ENCODE data around the gene SLC38A8.

DNA sequence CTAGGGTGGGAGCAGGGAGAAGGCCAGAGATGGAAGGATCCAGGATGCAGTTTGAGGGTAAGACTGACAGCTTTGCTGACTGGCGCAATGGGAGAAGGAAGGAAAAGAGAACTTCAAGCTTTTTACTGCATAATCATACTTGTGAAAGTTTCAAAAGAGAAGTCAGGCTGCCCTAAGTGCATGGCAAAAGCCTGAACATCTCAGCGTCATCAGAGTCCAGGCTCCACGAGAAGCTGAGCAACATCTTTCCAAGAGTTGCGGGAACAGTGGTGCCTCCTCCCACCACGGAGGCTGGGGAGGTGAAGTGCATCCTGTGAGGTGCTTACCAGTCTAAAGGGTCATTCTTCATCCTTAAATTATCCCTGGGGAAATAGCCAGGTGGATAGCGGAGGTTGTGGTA lies 26.9 kb upstream of the SLC38A8 start:
- TF ChIP-seq CTCF (IDR thresholded peaks at IDR 0.05; ENCODE audit: low read depth, low read length) = no peak
- TF ChIP-seq MAX (IDR thresholded peaks at IDR 0.05; ENCODE audit: low read depth, low read length) = no peak
- TF ChIP-seq POLR2A (IDR thresholded peaks at IDR 0.05; ENCODE audit: extremely low read depth, insufficient read length) = no peak
